GM18868 (cell line): ENCODE data around the gene GABRG2.
"Not testable (repeated sequence)": the region's sequence is repeated elsewhere in the genome, so short reads cannot be mapped to it uniquely, and the experiment has no call there.

Source experiments
- ATAC-seq: cut with Tn5 transposase; IDR thresholded peaks from one replicate; pipeline ENCODE4 v1.9.1; 2021; ENCODE audit warnings: mild to moderate bottlenecking, moderate library complexity; ENCODE audit not compliant: unreplicated experiment

GABRG2 gene

DNA sequence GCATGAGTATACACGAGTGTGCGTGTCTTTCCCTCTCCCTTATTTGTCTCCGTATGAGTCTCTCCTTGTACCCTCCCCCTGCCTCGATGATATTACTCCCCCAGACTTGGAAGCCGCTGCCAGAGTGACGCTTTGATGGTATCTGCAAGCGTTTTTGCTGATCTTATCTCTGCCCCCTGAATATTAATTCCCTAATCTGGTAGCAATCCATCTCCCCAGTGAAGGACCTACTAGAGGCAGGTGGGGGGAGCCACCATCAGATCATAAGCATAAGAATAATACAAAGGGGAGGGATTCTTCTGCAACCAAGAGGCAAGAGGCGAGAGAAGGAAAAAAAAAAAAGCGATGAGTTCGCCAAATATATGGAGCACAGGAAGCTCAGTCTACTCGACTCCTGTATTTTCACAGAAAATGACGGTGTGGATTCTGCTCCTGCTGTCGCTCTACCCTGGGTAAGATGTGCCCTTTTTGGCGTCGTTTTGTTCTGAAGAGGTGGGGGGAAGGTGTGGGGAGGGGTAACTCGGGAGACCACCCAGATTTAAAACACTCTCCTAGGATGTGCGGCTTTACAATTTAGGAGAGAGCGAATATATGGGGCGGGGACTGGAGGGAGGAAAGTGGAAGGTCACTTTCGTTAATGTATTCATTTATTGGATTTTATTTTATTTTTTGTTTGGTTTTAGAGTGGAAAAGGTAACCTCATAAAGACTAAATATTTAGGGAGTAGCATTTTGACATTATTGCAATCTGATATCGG lies at the start of gene GABRG2:
GABRG2 (plus strand) TSS at position 119 of the 757 bp plus-strand sequence; CDS start at position 346, 227 bp downstream.
- ATAC-seq = no peak

DNA sequence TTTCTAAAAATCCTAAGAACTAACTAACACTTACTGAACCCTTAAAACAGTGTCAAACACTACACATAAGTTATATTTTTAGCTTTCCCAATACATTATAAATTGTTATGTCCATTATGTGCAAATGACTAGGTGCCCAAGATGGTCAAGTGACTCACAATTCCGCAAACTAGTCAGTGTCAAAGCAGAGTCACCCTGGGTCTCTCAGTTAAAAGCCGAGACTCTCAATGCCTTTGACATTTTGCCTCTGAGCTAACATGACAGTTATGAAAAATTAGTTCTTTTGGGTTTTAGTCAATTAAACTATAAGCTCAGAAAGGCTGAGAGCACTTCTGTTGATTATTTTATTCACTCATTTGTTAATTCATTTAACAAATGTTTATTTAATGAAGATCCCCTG lies 42.3 kb upstream of the GABRG2 start:
- no peak for ATAC-seq

DNA sequence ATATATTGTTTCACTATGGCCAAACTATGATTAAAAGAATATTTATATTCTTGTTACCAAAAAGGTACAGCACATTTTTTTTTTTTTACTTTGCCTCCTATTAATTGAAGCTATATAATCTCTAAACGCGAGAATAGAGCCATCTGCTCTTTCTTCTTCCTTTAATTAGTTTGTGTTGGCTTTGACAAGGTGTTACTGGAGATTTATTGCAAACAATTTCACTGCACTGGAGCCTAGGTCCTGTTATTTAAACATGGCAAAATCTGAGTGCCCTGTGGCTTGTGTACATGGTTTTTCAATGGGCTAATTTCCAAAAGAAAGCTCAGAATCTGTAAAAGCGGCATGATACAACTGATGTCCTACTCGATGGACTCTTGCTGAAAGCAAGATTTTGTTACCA lies 40.8 kb upstream of the GABRG2 start:
- no peak for ATAC-seq

DNA sequence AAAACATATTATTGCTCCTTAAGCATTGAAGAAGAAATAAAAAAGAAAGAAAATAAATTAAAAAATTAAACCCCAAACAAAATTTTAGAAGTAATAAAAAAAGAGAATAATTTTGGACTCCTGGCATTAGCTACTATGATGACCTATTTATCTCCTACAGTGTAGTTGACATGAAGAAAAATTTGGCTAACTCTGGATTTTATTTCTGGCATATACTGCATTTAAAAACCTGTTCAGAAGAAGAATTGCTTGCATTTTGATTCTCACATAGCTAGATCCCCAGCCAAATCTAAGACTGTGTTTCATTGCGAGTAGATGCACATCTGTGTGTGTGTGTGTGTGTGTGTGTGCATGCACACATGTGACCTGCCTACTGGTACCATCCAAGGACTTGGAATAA lies 30.1 kb upstream of the GABRG2 start:
- ATAC-seq = no peak

DNA sequence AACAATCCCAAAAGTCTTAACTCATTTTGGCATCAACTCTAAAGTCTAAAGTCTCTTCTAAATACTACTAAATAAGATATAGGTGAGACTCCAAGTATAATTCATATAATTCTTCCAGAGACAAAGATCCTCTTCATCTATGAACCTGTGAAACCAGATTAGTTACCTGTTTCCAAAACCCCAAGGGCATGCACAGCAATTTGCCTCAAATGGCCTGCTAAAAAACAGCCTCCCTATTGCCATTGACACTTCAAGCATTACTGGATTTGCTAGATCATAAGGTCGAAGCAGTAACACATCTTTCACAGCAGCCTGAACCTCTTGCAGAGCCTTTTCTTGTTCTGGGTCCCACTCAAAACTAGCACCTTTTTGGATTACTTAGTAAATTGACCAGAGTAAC lies 20.3 kb upstream of the GABRG2 start:
- no peak for ATAC-seq

DNA sequence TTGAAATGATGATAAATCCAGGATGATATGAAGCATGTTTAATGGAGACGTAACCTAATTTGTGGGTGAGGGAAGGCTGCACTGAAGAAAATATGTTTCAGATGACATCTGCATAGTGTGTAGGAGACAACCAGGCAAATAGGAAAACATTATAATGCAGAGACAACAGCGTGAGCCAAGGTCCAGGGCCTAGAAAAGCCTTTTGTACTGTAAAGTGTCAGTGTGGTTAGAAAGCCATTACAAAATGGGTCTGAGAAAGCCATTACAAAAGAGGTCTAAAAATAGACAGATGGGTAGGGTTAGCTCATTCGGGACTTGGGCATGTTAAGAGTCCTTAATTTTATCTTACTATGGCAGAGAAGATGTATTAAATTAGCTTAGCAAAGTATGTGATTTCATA lies 14.9 kb upstream of the GABRG2 start:
- ATAC-seq = no peak

DNA sequence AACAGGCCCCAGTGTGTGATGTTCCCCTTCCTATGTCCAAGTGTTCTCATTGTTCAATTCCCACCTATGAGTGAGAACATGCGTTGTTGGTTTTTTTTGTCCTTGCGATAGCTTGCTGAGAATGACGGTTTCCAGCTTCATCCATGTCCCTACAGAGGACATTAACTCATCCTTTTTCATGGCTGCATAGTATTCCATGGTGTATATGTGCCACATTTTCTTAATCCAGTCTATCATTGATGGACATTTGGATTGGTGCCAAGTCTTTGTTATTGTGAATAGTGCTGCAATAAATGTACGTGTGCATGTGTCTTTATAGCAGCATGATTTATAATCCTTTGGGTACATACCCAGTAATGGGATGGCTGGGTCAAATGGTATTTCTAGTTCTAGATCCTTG lies 12.5 kb upstream of the GABRG2 start:
- ATAC-seq = not testable (repeated sequence)

DNA sequence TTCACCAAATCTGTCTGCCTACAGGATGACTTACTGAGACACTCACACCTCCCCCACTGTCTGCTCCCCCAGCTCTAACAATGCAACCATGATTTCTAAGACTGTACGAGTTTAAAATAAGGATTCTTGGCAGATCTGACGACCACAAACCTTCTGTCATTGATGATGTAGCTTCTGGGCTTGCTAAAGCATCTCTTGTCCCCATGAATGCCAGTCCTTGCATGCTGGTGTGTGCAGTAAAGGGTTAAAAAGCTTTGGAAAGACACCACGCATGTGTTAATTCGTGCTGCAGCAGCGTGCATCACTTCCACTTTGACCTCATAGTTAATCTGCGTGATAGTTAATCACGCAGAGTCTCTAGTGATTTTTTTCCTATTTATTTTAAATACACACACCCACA lies 411 bp upstream of the GABRG2 start:
- ATAC-seq = no peak

DNA sequence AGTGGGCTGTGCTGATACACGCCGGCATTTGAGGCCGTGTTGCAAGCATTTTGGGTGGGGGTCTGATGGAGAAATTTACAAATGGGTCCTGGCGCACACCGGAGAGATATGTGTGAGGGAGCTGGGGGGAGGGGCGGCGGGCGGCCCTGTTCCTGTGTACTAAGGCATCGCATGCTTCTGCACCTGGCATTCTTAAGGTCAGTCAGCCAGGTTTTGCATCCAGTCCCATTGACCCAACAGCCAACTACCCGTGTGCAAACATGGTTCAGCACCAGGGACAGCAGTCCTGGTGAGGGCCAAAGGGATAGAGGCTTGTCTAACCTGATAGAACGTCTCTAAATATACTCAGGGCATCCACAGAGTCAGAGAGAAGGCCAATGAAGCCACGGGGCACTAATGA lies 839 bp downstream of the GABRG2 start:
- ATAC-seq = peak; percentile 71

DNA sequence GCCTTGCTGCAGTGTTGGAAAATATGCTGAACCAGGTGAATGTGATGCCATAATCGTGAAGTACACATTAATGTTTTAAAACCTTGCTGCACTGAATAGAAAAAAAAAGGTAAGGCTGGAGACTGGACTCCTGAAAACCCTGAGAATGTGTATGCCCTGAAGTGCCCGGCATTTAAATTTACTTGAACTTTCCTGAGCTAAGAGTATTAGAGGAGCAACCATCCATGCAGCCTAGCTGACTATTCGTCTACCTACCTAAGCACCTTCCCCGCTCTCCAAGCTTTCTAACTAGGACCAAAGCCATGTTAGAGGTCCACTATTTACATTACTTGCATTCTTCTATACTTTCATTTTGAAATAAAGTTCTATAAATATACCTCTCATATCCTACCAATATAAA lies 1.4 kb downstream of the GABRG2 start:
- no peak for ATAC-seq

DNA sequence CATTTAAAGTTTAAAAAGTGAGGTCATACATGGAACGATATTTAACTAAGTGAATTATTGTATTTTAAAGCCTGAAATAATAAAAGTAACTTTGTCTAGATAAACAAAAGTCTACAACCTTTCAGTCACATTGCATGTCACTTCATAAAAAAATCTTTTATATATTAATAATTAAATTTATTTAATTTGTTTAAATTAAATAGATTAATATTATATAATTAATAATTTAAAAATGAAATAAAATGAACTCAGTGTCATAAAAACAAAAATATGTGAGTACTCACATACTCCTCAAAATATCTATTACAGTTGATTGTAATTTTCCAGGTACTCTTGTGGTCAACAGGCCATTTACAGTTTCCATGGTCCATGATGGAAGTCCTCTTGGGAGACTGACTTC lies 11.2 kb downstream of the GABRG2 start:
- no peak for ATAC-seq

DNA sequence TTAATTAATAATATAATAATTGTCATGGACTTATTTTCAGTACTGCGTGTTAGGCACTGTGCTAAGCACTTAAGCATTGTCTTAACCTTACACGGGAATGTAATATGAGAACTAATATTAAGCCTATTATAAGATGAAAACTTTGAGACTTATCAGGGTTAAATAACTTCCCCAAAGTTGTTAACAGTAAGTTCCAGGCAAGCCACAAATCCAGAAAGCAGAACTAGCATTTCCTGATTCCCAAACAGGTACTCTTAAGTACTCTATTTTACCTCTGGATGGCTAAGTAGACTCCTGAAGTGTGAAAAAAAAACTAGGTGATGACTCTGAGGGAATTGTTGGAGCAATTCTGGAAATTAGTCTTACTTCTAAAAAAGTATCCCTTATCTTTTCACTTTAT lies 23.8 kb downstream of the GABRG2 start:
- ATAC-seq = no peak

DNA sequence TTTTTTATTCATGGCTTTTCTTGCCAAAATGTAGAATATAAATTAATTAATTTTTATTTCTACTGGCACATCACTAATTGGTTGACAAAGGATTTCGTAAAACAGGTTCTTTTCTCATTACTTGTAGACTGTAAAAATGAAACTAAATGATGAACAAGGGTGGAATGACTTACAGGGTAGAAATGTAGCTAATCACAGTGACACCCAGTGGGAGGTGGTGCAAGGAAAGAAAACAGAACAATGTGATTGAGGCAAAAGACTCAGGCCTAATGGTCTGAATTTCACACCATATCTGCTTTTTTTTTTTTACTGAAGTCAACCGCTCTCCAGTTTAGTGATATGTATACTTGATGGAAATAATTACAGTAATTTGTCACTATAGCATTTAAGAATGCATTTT lies 28.9 kb downstream of the GABRG2 start:
- ATAC-seq = peak; percentile 54

DNA sequence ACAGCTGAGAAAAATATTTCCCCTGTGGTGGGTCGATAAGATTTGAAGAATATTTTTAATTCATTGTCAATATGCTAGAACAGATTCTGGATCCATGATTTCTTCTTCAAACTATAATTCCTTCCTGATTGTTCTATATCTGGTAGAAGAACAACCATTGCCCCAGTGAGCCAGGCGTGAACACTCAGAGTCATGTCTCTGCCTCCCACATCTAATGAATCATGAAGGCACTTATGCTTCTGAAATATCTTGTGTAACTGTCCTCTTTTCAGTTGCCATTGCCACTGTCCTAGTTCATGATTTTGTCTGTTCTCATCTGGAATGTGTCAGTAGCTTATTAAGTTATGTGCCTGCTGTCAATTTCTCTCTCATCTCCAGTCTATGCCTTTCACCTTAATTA lies 40.0 kb downstream of the GABRG2 start:
- ATAC-seq = no peak

DNA sequence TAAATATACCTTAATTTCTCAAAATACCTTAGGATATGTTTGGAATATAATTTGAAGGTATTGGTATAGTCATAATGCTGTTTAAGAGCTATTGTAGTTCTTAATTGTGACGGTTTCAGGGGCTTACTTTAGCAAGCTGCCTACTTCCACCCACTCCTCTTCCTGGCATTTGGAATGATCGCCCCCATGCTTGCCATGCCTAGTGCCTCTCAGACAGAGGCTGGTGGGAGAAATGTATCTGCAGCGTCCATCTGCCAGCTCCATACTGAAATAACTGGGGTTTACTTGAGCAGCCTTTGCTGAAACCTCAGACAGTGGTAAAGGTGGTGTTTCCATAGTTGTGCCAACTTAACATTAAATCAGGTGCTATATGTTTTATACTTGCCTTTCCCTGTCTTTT lies 52.2 kb downstream of the GABRG2 start:
- no peak for ATAC-seq

DNA sequence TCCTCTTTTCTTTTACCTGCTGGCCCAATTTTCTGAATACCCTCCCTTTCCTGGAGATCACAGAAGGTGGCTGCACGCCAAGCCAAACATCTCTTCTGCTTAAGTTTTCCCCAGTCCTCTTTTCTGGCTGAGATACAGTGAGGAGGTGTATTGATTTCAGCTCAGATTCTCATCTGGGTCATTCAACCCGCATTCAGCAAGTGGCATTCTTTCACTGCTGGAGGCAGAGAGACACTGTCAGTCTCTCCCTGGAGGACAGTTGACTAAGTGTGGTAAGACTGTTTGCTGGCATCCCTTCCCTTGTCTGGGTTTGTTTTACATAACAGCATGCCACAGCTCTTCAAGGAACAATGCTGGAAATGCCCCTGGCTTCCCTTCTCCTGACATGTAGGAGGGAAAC lies 60.5 kb downstream of the GABRG2 start:
- no peak for ATAC-seq

DNA sequence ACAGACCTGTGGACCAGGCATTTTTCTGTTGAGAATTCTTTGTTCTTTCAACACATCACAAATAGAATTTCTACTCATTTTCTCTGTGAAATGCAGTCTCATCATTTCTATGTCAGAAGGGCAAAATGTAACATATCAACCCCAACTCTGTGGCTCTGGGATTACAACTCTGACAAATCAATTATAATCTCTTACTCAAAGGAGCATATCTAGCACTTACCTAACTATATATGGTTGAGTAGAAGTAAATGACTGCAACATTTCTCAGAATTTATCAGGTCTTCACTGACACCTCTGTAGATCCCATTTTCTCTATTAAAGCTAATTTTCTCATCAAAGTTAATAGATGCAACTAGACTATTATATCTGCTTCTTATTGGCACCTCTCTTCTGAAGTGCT lies 64.8 kb downstream of the GABRG2 start:
- no peak for ATAC-seq

DNA sequence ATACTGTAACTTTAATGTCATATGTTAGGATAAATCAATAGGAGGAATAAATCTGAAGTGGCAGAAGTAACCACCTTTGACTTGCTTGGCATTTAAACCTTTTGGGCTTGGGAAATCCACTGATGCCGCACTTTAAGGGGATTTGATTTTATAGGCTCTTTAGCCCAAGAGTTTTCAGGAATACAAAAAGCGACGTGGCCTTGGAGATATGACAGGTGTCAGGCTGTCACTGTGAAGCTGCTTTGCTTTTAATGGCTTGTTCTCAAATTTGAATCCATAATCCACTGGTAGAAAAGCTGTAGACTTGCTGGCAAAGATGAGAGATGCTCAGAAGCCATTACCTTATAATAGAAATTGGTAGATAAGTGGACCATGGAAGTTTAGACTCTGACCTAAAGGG lies 71.6 kb downstream of the GABRG2 start:
- no peak for ATAC-seq

DNA sequence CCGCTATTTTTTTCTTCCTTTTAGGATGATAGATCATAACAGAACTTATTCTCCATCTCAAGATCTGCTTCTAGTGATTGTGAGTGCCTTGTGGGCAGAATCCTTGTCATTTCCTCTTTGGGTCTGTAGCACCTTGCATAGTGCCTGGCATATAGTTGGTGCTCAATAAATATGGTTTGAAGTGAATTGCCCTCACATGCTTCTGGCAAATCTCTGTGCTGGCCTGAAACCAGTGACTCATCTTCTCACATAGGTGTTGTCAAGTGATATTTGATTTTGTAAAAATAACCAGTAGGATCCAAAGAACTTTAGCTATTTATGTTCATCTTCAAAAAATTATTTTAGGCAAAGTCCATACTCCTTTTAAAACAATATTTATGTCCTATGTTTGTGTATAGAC lies 86.7 kb downstream of the GABRG2 start:
- no peak for ATAC-seq

DNA sequence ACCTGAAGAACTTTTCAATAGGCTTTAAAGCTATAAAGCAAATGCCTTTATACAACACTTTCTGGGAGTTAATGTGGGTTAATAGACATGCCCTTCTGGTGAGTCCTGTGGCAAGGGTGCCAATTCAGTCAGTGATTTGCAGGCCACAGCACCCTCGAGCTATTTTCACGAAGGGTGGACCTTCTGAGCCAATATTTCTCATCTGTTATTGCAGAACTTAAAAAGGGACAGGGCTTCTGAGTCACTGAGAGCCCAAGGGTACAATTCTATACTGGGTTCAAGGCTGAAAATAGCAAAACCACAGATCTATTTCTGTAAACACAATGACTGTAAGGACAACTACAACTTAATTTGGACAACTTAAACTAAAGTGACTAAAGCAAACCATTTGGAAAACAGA lies 92.8 kb downstream of the GABRG2 start:
- ATAC-seq = no peak

DNA sequence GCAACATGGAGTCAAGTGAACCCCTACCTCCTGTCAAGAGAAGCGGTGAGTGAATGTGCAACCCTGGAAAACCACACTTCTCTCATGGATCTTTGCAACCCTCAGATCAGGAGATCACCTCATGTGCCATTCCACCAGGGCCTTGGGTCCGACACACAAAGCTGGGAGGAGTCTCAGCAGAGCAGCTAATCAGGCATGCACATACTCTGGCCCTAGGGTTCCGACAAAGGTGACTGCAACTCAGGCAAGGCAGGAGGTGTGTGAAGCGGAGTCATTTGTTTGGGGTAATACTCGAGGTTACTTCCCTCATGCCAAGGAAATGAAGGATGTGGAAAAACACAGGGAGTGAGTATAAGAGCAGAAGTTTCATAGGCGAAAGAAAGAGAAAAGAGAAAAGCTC lies 96.1 kb downstream of the GABRG2 start:
- ATAC-seq = no peak

DNA sequence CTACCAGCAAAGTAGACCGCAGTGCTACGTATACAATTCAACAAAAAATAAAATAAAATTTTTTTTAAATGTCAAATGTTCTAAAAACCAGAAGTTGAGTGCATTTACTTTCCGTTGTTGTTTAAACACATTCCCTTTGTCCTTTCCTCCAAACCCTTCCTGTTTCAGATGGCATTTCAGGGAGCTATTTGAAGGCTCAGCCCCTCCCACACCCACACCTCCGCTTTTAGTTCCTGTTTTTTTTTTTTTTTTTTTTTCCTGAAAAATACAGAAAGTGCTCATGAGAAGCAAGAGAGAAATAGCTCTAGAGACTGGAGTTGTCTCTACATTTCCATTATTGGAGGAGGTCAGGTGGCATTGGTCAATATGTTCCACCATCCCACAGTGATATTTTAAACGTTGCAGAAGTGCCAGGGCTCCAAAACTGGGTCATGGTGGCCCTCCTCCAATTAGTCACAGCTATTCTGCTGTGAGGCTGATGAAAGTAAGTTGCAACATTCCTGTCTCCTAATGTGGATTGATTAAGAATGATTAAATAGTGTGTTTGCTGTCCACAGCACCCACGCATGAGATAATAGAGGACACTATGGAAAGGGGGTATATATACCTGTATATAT lies 106.9 kb downstream of the GABRG2 start:
- ATAC-seq = no peak

DNA sequence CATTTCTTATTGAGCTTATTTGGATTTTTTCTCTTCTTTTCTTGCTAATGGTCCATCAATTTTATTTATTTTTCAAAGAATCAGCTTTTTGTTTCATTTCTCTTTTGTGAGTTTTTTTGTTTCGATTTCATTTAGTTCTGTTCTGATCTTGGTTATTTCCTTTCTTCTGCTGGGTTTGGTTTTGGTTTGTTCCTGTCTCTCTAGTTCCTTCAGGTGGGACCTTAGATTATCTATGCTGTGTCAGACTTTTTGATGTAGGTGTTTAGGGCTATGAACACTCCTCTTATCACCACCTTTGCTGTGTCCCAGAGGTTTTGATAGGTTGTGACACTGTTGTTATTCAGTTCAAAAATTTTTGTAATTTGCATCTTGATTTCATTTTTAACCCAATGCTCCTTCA lies 119.8 kb downstream of the GABRG2 start:
- no peak for ATAC-seq
